KMS-11 (cell line): ENCODE data around the gene C4BPA.

ENCODE experiments used
- H2AFZ ChIP-seq: fragments of 200-600 bp; sonication (generic); 2 replicates; pipeline ENCODE4 v1.6.1; 2016; ENCODE audit warnings: antibody characterized with exemption, mixed run types, low read depth
- H3K27ac ChIP-seq: fragments of 200-600 bp; sonication (generic); 2 replicates; pipeline ENCODE4 v1.6.1; 2016; ENCODE audit warnings: mild to moderate bottlenecking, mixed run types
- H3K27me3 ChIP-seq: fragments of 200-600 bp; sonication (generic); 2 replicates; pipeline ENCODE4 v1.6.1; 2017; ENCODE audit warnings: mild to moderate bottlenecking, low read depth, mixed run types, moderate library complexity; ENCODE audit not compliant: insufficient read depth
- H3K36me3 ChIP-seq: fragments of 200-600 bp; sonication (generic); 2 replicates; pipeline ENCODE4 v1.6.1; 2017; ENCODE audit warnings: mild to moderate bottlenecking, mixed run types; ENCODE audit not compliant: insufficient read depth
- H3K4me1 ChIP-seq: fragments of 200-600 bp; sonication (generic); 2 replicates; pipeline ENCODE4 v1.6.1; 2016; ENCODE audit warnings: mild to moderate bottlenecking, low read depth, mixed run types; ENCODE audit not compliant: poor library complexity, severe bottlenecking
- H3K4me2 ChIP-seq: fragments of 200-600 bp; sonication (generic); 2 replicates; pipeline ENCODE4 v1.7.0; 2016; ENCODE audit warnings: mild to moderate bottlenecking, mixed run types
- H3K4me3 ChIP-seq: fragments of 200-600 bp; sonication (generic); IDR thresholded peaks from 2 replicates; pipeline ENCODE4 v1.6.1; 2017; ENCODE audit warnings: low read depth, low read length, mixed read lengths; ENCODE audit not compliant: insufficient read depth
- H3K79me2 ChIP-seq: fragments of 200-600 bp; sonication (generic); 2 replicates; pipeline ENCODE4 v1.6.1; 2016; ENCODE audit warnings: low read depth, mixed run types; ENCODE audit not compliant: insufficient read depth
- H3K9ac ChIP-seq: fragments of 200-600 bp; sonication (generic); 2 replicates; pipeline ENCODE4 v1.6.1; 2016; ENCODE audit warnings: mild to moderate bottlenecking, mixed run types
- H4K20me1 ChIP-seq: fragments of 200-600 bp; sonication (generic); 2 replicates; pipeline ENCODE4 v1.6.1; 2016; ENCODE audit warnings: mild to moderate bottlenecking, mixed run types; ENCODE audit not compliant: insufficient read depth
- TF ChIP-seq, protein P1 (sequence below): fragments of 200-600 bp; sonication (generic); conservative IDR thresholded peaks from 2 replicates; pipeline ENCODE4 v1.6.1; 2017; ENCODE audit warnings: low read depth, mild to moderate bottlenecking, antibody characterized with exemption, low read length, moderate library complexity, mixed read lengths

C4BPA gene

GRCh38 chr1:207155028-207155427 lies 51.0 kb downstream of the C4BPA start:
- no peak overlapping the region for H3K4me2 ChIP-seq
- H3K36me3 ChIP-seq = no peaks in the 10 kb centered on the region
- H3K4me3 ChIP-seq = no peak overlapping the region
- TF ChIP-seq, protein P1, sequence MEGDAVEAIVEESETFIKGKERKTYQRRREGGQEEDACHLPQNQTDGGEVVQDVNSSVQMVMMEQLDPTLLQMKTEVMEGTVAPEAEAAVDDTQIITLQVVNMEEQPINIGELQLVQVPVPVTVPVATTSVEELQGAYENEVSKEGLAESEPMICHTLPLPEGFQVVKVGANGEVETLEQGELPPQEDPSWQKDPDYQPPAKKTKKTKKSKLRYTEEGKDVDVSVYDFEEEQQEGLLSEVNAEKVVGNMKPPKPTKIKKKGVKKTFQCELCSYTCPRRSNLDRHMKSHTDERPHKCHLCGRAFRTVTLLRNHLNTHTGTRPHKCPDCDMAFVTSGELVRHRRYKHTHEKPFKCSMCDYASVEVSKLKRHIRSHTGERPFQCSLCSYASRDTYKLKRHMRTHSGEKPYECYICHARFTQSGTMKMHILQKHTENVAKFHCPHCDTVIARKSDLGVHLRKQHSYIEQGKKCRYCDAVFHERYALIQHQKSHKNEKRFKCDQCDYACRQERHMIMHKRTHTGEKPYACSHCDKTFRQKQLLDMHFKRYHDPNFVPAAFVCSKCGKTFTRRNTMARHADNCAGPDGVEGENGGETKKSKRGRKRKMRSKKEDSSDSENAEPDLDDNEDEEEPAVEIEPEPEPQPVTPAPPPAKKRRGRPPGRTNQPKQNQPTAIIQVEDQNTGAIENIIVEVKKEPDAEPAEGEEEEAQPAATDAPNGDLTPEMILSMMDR = no peak
- H2AFZ ChIP-seq = no peak overlapping the region
- H4K20me1 ChIP-seq = no peaks in the 10 kb centered on the region
- H3K79me2 ChIP-seq = no peaks in the 10 kb centered on the region
- no peak overlapping the region for H3K27ac ChIP-seq
- no peaks in the 10 kb centered on the region for H3K4me1 ChIP-seq
- no peak overlapping the region for H3K9ac ChIP-seq
- H3K27me3 ChIP-seq = no peaks in the 10 kb centered on the region

- Histone ChIP-seq H3K4me1 (no peaks in the 10 kb centered on the region), H3K9ac (no peak overlapping the region), H2AFZ (no peak overlapping the region), H3K4me2 (no peak overlapping the region), H3K36me3 (no peaks in the 10 kb centered on the region), H3K79me2 (no peaks in the 10 kb centered on the region), H3K4me3 (no peak overlapping the region), H4K20me1 (no peaks in the 10 kb centered on the region), H3K27me3 (no peaks in the 10 kb centered on the region), H3K27ac (no peak overlapping the region)
- TF ChIP-seq, protein P1 = no peak
Measured at GRCh38 chr1:207156095-207156494, 52.1 kb downstream of the C4BPA start.

DNA sequence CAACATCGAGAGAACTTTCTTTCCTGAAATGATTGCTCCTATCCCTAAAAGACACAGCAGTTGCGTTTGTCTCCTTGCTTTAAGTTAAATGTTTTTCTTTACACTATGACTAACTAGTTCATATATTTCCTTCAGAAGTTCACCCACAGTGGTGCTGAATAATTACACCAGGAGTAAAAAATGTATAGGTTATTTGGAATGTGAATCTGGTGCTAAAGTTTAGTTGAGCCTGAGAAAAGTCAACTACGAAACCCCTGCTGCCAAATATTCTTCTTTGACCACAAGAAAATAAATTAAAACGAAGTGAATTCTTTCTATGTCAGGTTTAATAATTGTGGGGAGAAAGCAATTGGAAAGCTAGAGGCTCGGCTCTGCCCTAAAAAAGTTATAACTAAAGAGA lies 52.8 kb downstream of the C4BPA start:
- no peaks in the 10 kb centered on the region for H3K36me3 ChIP-seq
- no peaks in the 10 kb centered on the region for H3K79me2 ChIP-seq
- no peaks in the 10 kb centered on the region for H3K4me1 ChIP-seq
- H2AFZ ChIP-seq = no peak overlapping the region
- H3K4me2 ChIP-seq = no peak overlapping the region
- no peak overlapping the region for H3K9ac ChIP-seq
- H4K20me1 ChIP-seq = no peaks in the 10 kb centered on the region
- no peak overlapping the region for H3K4me3 ChIP-seq
- TF ChIP-seq, protein P1 = no peak
- no peak overlapping the region for H3K27ac ChIP-seq
- H3K27me3 ChIP-seq = no peaks in the 10 kb centered on the region

- Histone ChIP-seq H3K79me2 (no peaks in the 10 kb centered on the region), H3K9ac (no peak overlapping the region), H3K27me3 (no peaks in the 10 kb centered on the region), H3K27ac (no peak overlapping the region), H2AFZ (no peak overlapping the region), H3K4me2 (no peak overlapping the region), H3K36me3 (no peaks in the 10 kb centered on the region), H3K4me3 (no peak overlapping the region), H3K4me1 (no peaks in the 10 kb centered on the region), H4K20me1 (no peaks in the 10 kb centered on the region)
- TF ChIP-seq, protein P1 = no peak
Measured at GRCh38 chr1:207164086-207164485, 60.1 kb downstream of the C4BPA start.
